HG02885 (cell line): ENCODE data around the gene CFAP90.

Experiments used
- ATAC-seq: cut with Tn5 transposase; IDR thresholded peaks from one replicate; pipeline ENCODE4 v1.9.1; 2021; ENCODE audit warnings: mild to moderate bottlenecking; ENCODE audit not compliant: unreplicated experiment, poor library complexity

The CFAP90 gene

DNA sequence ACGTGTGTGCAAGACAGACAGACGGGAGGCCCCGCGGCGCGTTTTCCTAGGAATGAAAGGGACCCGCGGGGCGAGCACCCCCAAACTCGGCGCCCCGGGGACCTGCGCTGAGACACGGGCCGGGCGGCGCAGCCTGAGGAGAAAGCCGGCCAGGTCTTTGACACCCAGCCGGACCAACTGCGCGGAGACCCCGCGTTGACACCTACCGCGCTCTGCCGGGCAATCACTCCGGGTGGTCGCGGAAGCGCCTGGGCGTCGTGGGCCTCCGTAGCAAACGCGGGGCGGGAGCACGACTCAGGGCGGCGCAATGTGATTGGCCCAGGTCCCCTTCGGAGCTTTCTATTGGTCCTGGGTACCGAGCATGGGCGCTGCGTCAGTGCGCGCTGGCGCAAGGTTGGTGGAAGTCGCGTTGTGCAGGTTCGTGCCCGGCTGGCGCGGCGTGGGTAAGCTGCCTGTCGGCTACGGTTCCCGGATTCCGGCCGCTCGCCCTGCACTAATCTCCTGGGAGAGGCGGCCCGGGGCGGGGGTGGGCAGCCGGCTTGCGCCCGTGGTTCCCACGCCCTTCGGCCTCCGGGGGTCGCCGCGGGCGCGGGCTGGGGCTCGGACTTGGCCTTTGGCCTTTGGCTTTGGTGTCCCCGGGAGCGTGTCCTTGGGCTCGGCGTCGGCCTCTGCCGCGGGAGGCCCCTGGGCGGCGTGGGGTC lies 18.0 kb upstream of the CFAP90 start, which contains the start of the genes FASTKD3 and MTRR:
Gene FASTKD3, minus strand, starts transcription at position 259 of the 701 bp plus-strand sequence. CDS start 948 bp downstream, outside the sequence.
Gene MTRR, plus strand, starts transcription at position 376 of the 701 bp plus-strand sequence. CDS start 1,647 bp downstream, outside the sequence.
- peak; percentile 91 for ATAC-seq

DNA sequence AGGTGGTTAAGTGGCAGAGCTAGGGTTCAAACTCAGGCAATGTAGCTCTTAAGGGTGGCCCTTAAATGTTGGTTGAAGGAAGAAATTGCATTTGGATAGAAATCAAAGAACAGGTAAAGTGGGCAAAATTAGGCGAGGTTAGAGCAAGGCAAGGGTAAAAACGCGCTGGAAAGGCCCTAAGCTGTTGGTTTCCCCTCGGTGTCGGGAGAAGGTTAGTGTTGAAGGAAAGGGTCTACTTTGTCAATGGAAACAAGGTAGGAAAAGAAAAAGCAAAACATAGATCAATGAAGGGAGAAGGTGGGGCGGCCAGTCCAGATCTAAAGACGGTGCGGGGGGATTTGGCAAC lies 17.5 kb upstream of the CFAP90 start:
- ATAC-seq, result no peak

DNA sequence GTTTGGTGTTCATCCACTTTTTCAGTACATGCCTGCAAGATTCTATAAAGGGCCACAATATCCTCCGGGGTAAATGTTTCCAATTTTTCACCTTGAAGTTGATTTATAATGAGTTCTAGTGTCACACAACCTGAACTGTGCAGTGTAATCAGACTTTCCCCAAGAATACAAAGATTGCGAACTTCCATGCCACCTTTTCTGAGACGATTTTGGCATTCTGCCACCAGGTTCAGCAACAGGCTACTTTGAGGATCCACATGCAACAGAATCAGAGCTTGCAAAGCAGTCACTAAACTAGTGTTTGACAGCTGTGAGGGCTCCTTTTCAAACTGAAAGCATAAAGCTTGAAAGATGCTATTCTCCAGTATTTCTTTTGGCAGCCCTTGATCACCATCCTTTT lies 16.3 kb upstream of the CFAP90 start:
- no peak for ATAC-seq

DNA sequence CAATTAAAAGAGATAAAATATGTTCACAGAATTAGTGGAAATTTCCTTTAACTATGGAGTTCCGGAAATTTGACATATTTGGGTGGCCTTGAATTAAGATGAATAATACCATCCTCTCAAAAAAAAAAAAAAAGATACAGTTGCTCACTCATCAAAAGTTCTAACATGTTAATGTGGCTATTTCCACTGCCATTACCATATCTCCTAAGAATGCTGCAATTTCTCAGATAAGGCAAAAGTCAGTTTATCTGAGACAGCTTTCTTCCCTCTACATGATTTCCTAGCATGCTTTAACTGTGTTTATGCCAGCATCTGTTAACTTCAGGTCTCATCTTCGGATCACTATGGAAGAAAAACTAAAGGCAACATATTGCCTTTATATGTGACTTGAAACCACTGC lies 15.3 kb upstream of the CFAP90 start:
- no peak for ATAC-seq

DNA sequence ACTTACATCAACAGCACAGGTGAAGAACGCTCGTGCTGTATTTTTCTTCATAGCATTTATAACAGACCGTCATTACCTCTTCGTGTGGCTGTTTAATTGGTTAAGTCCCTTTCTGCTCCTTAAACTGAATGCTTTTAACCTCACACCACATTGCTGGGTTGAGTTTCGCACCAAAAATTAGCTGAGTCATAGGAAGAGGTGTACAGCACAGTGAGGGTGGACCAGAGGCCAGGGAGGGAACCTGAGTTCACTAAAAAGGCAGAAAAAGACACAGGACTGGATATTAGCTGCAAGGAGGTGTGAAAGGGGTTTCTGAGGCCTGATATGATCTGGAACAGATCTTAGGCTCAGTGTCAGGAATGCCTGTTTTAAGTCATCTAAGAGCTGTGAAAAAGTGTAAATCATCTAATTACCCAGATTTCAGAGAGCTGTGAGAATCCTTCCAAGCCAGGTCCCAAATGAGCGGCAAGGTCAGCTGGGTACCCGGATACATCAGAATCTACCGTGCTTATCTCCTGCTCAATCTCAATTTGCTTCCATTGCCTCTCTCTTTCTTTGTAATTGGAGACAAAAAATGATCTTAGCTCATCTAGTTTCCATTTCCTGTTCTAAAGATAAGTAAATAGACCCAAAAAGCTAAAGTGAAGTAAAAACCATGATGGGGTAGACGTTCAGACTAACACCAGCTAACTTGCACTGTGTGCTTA lies 7.1 kb upstream of the CFAP90 start:
- ATAC-seq, result peak; percentile 53

DNA sequence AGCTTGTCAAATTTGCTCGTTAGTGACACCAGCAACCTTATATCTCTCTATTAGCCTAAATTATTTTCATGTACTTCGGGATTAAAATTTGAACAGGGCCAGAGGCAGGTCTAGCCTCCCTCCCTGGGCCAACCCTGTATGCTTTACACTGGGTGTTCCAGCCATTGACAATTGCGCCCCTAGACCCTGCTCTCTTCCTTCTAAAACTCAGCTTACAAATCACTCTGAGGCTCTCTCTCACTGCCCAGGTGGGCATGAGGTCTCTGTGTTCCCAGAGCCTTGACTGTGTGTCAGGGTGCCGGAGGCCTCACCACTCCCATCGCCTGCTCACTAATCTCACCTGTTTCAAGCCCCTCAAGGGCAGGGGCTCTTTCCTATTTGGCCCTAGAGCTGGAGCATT lies 6.4 kb upstream of the CFAP90 start:
- ATAC-seq, result no peak

DNA sequence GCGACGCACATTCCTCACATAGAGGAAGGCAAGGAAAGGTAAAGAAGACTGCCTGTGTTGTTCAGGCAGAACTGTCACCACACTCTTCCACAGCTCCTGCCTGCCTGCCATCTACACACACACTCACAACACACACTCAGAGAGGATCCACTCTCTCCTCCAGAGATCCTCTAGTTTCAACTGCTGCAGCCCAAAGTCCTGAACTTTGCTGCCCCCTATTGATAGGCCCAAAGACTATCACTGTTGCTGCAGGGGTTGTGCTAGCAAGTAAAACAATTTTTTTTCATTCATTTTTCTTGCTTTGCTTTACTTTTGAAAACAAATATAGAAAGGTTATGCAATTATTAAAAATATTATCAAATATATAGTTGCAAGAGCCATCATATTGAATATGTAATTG lies 5.9 kb upstream of the CFAP90 start:
- ATAC-seq, result peak; percentile 57

DNA sequence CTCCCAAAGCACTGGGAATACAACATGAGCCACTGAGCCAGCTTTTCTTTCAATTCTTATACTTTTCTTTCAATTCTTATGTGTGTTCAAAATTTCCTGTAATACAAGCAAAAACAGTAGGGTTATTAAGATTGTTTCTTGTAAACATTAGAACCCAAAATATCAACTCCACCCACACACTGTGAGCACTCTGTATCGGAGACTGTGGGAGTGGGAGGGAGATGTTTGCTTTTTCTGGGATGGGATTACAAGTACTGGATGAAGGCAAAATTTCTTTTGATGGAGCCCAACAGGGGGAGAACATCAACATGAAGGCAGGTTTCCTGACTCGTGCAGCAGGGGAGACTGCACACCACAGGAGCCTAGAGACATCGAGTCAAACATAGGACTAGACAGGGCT lies 4.7 kb upstream of the CFAP90 start:
- ATAC-seq, result no peak

DNA sequence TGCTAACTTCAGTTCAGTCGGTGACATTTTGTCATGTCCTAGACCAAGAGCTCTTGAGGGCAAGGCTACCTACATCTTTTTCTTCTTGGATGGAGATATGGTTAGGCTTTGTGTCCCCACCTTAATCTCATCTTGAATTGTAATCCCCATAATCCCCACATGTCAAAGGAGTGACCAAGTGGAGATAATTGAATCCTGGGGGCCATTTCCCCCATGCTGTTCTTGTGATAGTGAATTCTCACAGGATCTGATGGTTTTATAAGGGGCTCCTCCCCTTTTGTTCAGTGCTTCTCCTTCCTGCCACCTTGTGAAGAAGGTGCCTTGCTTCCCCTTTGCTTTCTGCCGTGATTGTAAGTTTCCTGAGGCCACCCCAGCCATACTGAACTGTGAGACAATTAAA lies 2.1 kb upstream of the CFAP90 start:
- ATAC-seq, result no peak

DNA sequence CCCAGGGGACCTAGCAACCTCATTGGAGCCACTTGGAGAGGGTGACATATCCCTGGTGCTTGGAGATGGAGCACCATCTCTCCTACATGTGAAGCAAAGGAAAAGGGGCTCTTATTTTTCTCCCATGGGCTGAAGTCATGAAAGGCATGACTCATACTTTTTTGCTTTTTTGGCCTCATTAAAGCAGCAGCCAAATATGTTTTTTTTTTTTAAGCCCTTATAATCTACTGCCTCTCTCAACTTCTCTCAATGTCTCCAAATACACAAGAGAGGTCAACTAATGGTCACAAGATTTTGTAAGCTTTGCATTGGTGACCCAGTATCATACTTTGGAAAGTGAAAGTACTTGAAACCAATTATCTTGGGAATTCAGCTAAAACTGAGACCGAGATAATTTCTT lies 1.6 kb upstream of the CFAP90 start:
- ATAC-seq, result no peak

DNA sequence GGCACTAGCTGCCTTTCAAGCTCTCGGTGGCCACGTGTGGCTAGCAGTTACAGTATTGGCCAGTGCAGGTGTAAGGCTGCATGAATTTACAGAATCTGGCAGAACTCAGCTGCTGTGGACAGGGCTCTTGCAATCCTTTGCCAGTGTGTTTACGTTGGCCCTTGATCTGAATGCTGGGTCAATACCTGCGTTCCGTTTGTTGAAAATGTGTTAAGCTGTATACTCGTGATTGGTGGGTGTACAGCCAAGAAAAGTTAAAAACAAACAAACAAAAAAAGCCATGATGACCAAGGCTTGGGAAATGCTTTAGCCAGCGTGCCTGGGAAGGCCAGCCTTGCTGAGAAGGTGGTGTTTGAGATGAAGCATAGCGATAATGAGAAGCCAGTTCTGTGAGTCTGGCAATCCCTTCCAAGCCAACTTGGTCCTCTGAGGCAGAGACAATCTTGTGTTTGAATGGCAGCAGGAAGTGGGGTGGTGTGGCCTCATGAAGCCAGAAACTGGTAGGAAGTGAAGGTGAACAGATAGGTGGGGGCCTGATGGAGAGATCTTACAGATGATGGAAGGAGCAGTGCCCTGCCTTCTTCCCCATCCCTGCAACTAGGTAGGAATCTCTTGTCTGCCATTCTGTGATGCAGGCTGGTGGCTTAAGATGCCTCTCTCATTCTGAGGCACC lies 820 bp upstream of the CFAP90 start:
- ATAC-seq, result no peak

DNA sequence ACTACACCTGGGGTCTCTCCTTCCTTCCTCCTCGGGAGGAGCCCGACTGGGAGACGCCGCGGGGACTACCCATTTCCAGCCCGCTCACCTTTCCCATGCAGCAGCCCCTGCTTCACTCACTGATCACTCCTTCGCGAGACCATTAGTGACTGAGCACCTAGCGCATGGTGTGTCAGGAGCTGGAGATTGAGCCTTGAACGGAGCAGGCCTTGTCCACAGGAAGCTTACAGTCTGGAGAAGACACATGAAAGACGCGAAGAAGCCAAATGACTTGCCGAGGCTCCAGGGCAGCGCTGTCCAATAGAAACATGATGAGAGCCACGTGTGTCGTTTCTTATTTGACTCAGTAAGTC lies 283 bp upstream of the CFAP90 start:
- no peak for ATAC-seq

DNA sequence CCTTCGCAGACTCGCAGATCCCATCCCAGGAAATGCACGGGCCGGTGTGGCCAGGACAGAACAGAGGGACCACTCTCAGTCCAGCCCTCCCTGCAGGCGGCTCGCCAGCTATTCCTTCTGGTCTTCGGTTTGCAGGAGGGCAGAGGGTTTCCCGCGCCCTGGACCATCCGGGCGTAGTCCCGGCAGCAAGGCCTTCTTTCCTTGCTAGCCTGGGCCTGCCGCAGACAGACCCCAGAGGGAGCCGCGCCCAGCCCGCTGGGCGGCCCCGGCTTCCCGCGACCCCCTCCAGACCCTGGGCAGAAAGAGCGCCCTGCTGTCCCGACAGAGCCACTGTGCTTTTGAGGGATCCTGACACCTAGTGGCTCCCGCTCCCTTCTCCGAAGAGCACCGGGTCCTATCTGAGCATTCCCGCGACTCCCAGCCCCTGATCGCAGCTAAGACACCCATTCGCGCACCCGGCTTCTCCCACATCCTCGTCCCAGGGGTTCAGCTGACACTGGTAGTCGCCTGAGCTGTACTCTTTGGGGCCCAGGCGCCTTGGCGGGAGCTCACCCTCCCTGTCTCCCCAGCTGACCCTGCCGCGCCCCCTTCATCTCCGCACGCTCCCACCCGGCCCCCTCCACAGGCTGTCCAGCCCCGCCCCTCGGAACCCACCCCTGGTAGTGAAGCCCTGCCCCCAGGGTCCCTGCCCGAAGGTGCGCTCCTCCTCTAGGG lies 1.1 kb downstream of the CFAP90 start:
- no peak for ATAC-seq

DNA sequence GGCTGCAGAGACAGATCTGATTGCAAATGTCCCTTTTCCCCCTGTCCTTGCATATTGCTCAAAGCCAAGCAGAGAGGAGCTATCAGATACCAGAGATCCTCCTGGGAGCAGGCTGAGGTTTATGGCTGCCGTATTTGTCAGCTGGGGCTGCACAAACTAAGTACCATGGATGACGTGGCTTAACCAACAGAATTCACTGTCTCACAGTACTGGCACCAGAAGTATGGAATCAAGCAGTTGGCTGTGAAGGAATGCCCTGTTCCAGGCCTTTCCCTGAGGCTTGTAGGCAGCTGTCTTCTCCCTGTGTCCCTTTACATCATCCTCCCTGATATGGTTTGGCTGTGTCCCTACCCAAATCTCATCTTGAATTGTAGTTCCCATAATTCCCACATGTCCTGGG lies 2.6 kb downstream of the CFAP90 start:
- ATAC-seq, result no peak

DNA sequence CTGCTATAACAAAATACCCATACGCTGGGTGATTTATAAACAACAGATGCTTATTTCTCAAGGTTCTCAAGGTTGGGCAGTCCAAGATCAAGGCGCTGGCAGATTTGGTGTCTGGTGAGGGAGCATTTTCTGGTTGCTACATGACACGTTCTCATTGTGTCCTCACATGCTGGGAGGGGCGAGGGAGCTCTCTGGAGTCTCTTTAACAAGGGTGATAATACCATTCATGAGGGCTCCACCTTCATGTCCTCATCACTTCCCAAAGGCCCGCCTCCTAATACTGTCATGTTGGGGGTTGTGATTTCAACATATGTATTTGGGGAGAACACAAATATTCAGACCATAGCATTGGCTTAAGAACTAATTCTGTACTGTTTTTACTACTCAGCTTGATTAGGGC lies 4.6 kb downstream of the CFAP90 start:
- no peak for ATAC-seq

DNA sequence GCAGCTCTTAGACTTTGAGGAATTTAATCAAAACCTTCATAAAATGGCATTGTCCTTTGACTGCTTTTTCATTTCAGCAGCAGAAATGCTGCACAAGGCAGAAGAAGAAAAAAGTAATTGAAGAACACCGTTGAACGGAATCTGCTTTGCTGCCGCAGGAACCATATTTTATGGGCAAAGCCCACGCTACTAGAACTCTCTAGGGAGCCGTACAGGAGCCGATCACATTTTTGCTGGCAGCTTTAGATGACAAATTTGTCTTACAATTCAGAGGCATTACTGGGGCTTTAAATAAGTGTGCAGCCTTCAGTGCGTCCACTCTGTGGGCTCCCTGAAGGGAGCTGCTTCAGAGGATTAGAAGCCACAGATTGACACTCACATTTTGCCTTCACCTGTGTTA lies 5.4 kb downstream of the CFAP90 start:
- no peak for ATAC-seq

DNA sequence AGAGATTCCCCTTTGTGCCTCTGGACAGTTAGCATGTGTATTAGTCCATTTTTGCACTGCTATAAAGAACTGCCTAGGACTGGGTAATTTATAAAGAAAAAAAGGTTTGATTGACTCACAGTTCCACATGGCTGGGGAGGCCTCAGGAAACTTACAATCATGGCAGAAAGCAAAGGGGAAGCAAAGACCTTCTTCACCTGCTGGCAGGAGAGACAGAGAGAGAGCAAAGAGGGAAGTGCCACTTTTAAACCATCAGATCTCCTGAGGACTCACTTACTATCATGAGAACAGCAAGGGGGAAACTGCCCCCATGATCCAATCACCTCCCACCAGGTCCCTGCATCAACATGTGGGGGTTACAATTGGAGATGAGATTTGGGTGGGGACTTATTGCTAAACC lies 6.0 kb downstream of the CFAP90 start:
- ATAC-seq, result no peak

DNA sequence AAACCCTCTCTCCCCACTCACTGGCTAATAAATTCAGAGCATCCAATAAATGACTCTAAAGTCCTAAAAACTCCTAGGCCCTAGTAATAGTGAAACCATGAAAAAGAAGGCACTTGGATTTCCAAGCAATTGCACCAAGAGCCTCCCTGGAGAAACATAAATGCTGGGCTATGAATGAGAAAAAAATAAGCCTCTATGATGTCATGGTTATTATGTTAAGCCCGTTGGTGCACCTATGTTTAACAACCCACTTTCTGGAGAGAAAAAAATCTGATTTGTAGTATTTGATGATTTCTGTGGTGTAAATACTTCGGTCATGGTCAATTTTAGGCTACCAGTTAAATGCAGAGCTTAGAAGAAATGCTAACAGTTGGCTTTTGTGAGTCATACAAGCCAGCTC lies 8.4 kb downstream of the CFAP90 start:
- no peak for ATAC-seq

DNA sequence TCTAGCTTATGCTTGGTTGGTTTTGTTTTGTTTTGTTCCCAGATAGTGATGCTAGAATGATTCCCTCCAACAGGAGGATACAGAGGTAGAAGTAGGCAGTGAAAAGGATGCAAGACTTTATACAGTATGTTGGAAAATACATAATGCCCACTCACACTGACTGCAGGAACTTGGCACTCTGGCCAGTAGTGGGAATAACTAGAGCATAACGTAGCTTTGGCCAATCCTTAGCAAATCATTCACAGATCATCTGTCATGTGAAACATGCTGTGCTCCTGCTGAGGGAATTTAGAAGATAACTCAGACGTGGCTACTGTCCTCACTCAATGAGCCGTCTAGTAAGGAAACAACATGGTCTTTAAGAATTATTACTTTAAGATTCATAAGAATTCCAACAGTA lies 13.5 kb downstream of the CFAP90 start:
- no peak for ATAC-seq

DNA sequence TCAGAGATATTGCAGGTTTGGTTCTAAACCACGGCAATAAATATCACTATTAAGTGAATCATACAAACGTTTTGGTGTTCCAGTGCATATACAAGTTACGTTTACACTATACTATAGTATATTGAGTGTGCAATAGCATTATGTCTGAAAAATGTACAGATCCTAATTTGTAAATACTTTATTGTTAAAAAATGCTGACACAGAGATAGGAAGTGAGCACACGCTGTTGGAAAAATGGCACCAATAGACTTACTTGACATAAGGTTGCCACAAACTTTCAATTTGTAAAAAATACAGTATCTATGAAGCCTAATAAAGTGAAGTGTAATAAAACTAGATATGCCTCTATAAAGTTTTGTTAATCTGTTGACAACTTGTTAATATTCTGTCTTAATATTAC lies 16.0 kb downstream of the CFAP90 start:
- no peak for ATAC-seq

DNA sequence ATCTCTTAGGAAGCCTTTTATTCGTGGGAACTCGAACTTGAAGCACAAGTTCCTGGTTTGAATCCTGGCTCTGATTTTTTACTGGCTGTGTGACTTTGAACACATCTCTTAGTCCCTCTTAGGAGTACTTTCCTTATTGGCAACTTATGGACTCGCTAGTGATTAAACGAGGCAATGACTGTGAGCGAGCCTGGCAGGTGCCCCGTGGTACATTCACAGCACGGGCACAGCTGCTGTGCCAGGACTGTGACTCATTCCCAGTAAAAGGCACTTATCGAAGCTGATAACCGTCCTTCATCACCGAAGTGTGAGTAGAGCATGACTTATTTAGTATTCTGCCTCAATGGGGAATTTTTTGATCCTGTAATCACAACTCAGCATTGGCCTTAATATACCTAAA lies 22.7 kb downstream of the CFAP90 start:
- no peak for ATAC-seq
